Activated CD8-positive, alpha-beta memory T cell treated with anti-CD3 and anti-CD28 coated beads, Interleukin-2, amount 50 U/mL, for 1 hour (primary cell): Measurements from ENCODE around the gene DRD1.

ENCODE experiments used
- DNase-seq: peaks from one replicate; pipeline ENCODE4 v3.0.0-alpha.2; 2020; ENCODE audit errors: extremely low read depth

The DRD1 gene

DNA sequence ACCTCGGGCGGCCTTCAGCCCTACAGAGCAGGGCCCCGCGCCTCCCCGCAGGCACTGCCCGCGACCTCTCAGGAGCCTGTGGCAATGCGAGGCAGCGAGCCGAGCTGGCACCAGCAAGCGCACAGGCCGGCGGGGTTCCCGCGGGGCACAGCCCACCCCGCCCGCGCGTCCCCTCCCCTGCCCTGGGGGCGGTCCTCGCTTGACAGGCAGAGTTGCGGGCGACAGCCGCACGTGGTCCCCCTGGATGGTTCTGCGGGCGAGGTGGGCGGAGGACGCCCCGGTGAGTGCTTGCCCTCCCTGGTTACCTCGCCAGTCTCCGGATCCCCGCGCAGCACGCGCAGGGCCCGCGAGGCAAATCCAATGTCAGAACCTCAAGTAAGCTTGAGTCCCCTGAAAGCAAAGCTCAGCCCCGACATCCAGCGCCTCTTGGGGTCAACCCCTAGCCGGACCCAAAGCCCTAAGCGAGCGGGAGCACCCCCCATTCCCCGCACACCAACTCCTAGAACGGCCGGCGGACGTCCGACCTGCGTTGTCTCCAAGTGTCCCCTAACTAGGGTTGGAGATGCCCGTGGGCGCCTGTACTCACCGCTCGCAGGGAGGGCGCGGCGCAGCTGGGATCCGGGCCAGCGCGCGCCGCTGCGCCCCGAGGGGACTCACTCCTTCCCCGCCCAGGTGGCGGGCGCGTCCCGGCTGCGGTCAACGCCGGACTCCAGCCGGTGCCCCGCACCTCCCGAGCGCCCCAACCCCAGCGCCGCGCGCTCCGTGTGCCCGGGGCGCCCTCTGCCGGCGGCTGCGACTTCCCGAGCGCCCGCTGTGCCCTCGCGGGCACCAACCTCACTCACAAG, at the start of gene DRD1:
Gene DRD1, minus strand, starts transcription at position 123 of the 845 bp plus-strand sequence. CDS start 1,083 bp downstream, outside the sequence.
- DNase-seq: no peak

DNA sequence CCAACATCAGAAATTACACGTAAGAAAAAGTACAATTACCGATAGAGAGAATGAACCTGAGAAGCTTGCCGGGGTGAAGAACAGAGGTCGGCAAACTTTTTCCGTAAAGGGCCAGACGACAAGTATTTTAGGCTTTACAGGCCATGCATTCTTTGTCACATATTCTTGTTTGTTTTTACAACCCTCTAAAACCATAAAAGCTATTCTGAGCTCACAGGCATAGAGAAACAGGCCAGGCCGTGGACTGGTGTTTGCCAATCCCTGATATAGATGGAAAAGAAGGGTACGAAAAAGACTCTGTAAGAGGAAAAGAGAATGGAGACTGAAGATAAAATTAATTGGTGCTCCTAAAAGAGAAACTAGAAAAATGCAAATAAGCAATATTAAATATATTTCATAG, 49.7 kb upstream of the DRD1 start:
- no peak for DNase-seq

DNA sequence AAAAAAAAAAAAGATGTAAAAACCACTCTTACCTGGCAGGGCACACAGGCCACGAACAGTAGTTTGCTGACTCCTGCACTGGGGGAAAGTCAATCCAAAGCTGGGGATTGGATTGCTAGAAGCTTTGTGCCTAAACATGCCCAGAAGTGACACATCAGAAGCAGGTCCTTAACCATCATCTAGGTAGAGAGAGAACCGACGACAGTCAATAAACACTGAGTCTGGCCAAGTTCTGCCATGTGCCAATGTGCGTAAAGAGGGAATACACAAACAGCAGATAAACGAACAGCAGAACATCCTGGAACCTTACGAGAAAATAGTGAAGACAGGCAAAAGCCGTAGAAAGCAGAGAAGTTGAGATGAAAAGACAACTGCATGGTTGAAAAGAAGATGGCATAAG, 49.3 kb upstream of the DRD1 start:
- DNase-seq: no peak

- DNase-seq: no peak
Measured at GRCh38 chr5:175491223-175491622, 47.2 kb upstream of the DRD1 start.

- no peak for DNase-seq
Measured at GRCh38 chr5:175489693-175490443, 45.9 kb upstream of the DRD1 start.

- no peak for DNase-seq
Measured at GRCh38 chr5:175487514-175488222, 43.7 kb upstream of the DRD1 start.

GRCh38 chr5:175485631-175486030, 41.6 kb upstream of the DRD1 start:
- DNase-seq: no peak

- DNase-seq: no peak
Measured at GRCh38 chr5:175484829-175485228, 40.8 kb upstream of the DRD1 start.

- no peak for DNase-seq
Measured at GRCh38 chr5:175484322-175484721, 40.3 kb upstream of the DRD1 start.

- no peak for DNase-seq
Measured at GRCh38 chr5:175483337-175483736, 39.4 kb upstream of the DRD1 start.

- no peak for DNase-seq
Measured at GRCh38 chr5:175479125-175479881, 35.3 kb upstream of the DRD1 start.

- DNase-seq: no peak
Measured at GRCh38 chr5:175478384-175479124, 34.6 kb upstream of the DRD1 start, which contains the start of gene SFXN1. SFXN1 (plus strand) TSS chr5:175478560; CDS start chr5:175492104, 13,544 bp downstream.

DNA sequence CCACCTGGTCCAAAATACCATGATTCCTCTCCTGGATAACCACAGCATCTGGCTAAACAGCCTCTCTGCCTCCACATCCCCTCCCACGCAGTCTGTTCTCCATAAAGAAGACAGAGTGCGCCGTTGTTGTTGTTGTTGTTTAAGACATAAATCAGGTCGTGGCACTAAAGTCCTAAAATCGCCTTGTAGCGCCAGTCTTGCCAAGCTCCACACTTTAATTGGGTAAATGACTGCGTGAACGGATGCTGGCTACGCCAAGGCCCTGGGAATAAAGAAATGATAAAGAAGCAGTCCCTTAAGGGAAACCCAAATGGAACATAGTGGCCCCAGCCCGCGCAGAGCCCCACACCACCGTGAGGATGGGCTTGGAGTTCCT, 34.0 kb upstream of the DRD1 start:
- no peak for DNase-seq

- DNase-seq: no peak
Measured at GRCh38 chr5:175477440-175477839, 33.5 kb upstream of the DRD1 start.

DNA sequence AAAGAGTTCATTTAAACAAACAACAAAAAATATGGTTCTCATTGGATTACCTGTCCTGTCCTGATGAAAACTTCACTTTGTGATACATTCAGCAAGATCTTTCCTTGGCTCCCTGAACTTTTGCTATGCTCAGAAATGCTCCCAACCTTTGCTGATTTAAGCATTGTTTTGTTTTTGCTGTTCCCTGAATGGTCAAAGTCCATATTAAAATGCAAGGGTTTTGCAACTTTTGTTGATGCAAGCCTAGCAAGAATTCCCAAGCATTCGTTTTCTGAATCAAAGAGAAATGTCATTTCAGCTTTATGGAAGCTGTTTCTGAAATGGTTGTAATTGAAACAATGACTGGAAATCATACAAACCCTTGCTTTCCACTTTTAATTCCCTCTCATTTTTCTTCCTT, 31.3 kb upstream of the DRD1 start:
- DNase-seq: no peak

GRCh38 chr5:175472378-175472777, 28.4 kb upstream of the DRD1 start:
- DNase-seq: no peak

DNA sequence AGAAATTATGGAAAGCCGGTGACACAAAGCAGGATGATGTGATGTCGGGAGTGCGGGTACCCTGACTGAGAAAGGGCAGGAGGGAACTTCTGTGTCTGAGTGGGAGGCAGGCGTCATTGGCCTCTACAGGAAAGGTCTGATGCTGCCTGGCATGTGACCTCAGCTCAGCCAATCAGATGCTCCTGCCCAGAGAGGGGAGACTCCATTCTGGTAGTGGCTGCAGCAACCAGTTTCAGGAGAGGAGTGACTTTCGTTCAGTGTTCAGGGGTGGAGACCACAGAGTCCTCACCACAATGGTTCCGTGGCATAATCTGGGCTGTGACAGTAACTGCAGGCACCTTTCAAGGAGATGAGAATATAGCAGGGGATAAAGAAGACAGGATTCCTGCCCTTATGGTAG, 27.6 kb upstream of the DRD1 start:
- no peak for DNase-seq

GRCh38 chr5:175471196-175471595, 27.2 kb upstream of the DRD1 start:
- no peak for DNase-seq

DNA sequence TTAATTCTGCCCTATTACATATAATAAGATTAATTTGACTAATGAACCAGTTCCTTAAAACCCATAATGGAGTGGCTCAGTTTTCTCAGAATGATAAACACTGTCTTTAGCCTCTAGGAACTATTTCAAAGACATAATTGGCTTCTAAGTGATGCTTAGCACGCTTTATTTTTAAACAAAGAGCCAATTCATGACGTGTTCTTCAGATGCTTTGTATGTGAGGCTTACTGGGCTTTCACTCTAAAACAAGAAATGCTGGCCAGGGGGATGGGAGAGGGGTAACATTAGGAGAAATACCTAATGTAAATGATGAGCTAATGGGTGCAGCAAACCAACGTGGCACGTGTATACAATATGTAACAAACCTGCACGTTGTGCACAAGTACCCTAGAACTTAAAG, 26.8 kb upstream of the DRD1 start:
- no peak for DNase-seq

- no peak for DNase-seq
Measured at GRCh38 chr5:175469916-175470315, 25.9 kb upstream of the DRD1 start.

GRCh38 chr5:175468892-175469291, 24.9 kb upstream of the DRD1 start:
- no peak for DNase-seq
